HepG2 (cell line): ENCODE measurements around the gene GPX2. TPM values are rescaled to one million over a fixed set of nuclear protein-coding genes. Genes with fewer than 3 reads are reported as not detected.

Experiments used
- ATAC-seq: fragments of 200-7000 bp; cut with Tn5 transposase; 3 replicates; pipeline ENCODE4 v1.9.1; 2020; ENCODE audit warnings: mild to moderate bottlenecking, moderate library complexity
- BruUV-seq: library from RNA; stranded (reverse); fragments of 400-500 nt; replicated peaks from 2 replicates; lab custom pipeline; 2021; lab: Mats Ljungman, UMichigan
- CTCF ChIA-PET: fragments of 300-600 bp; formaldehyde crosslinking; extraction: SDS; loops from one replicate; lab custom pipeline; 2021; ENCODE audit warnings: low total read pairs, inconsistent platforms, low intra/inter-chr PET ratio; lab: Yijun Ruan, JAX
- POLR2A ChIA-PET: fragments of 350-600 bp; sonication (Branson Sonifier 250); formaldehyde crosslinking; loops from one replicate; lab custom pipeline; 2020; ENCODE audit warnings: antibody characterized with exemption, inconsistent platforms; lab: Yijun Ruan, JAX
- DNase-seq: peaks from one replicate; pipeline ENCODE4 v3.0.0-alpha.2; 2015; ENCODE audit warnings: low spot score
- FAIRE-seq: peaks from 3 replicates; lab custom pipeline; 2011; peaks lifted over from hg19 to GRCh38; lab: Jason Lieb, UNC
- H2AFZ ChIP-seq: one replicate; pipeline ENCODE4 v1.6.1; 2011; ENCODE audit warnings: low read length, inconsistent platforms
- H3K27ac ChIP-seq: fragments of 300-600 bp; 3 replicates; pipeline ENCODE4 v1.8.0; 2011; ENCODE audit warnings: mixed run types, mild to moderate bottlenecking, mixed read lengths, low read length, inconsistent platforms; ENCODE audit not compliant: insufficient read depth; ENCODE audit errors: extremely low read length
- H3K27me3 ChIP-seq, 2 experiments: fragments of 200-600 bp in 1 of 2; 2 replicates in 1 of 2; 3 replicates in 1 of 2; pipeline versions ENCODE4 v1.6.0 to v1.8.0; 2011; ENCODE audit warnings: low read length in 2 of 2, mild to moderate bottlenecking in 2 of 2, moderate library complexity in 2 of 2, inconsistent platforms in 1 of 2; ENCODE audit not compliant: insufficient read depth in 2 of 2, control insufficient read depth in 1 of 2
- H3K36me3 ChIP-seq, 2 experiments: fragments of 200-600 bp in 1 of 2; replicated peaks in 1 of 2; 2 replicates in 1 of 2; 3 replicates in 1 of 2; pipeline versions ENCODE4 v1.5.1 to v1.8.0; 2011; ENCODE audit warnings: low read length in 2 of 2, inconsistent platforms in 1 of 2; ENCODE audit not compliant: insufficient read depth in 2 of 2, control insufficient read depth in 1 of 2
- H3K4me1 ChIP-seq: 2 replicates; pipeline ENCODE4 v1.5.1; 2012; ENCODE audit warnings: low read length, inconsistent platforms; ENCODE audit not compliant: insufficient read depth
- H3K4me2 ChIP-seq: 2 replicates; pipeline ENCODE4 v1.6.0; 2011; ENCODE audit warnings: low read depth, low read length, inconsistent platforms
- H3K4me3 ChIP-seq, 3 experiments: fragments of 200-600 bp in 1 of 3; sonication (generic), shearing (Covaris generic) in 1 of 3; replicated peaks in 1 of 3; 2 replicates each; pipeline ENCODE4 v1.5.1; 2011 to 2016; ENCODE audit warnings: low read length in 3 of 3, inconsistent platforms in 2 of 3, low read depth in 2 of 3, mild to moderate bottlenecking in 2 of 3, control low read depth in 1 of 3, mixed read lengths in 1 of 3; ENCODE audit not compliant: insufficient read depth in 1 of 3
- H3K79me2 ChIP-seq: one replicate; pipeline ENCODE4 v1.6.1; 2011; ENCODE audit warnings: low read length, inconsistent platforms; ENCODE audit not compliant: insufficient read depth
- H3K9ac ChIP-seq: 2 replicates; pipeline ENCODE4 v1.6.0; 2011; ENCODE audit warnings: mild to moderate bottlenecking, low read depth, low read length, inconsistent platforms; ENCODE audit not compliant: insufficient read depth
- H3K9me3 ChIP-seq: 2 replicates; pipeline ENCODE4 v1.5.1; 2012; ENCODE audit warnings: mild to moderate bottlenecking, low read length
- H4K20me1 ChIP-seq: 2 replicates; pipeline ENCODE4 v1.6.0; 2011; ENCODE audit warnings: inconsistent platforms, mild to moderate bottlenecking, low read length, moderate library complexity; ENCODE audit not compliant: insufficient read depth
- LRRFIP1 ChIP-seq: sonication (generic); formaldehyde crosslinking; conservative IDR thresholded peaks from 2 replicates; pipeline ENCODE4 v1.4.0; 2020; ENCODE audit warnings: missing genetic modification reagents
- RELA ChIP-seq: sonication (generic); formaldehyde crosslinking; IDR thresholded peaks from 2 replicates; pipeline ENCODE4 v1.4.0; 2020; ENCODE audit warnings: missing genetic modification reagents
- THYN1 ChIP-seq: sonication (generic); formaldehyde crosslinking; IDR thresholded peaks from 2 replicates; pipeline ENCODE4 v1.8.1; 2023; ENCODE audit warnings: low read depth, mild to moderate bottlenecking, moderate library complexity, missing genetic modification reagents, borderline replicate concordance
- WGBS: methylation state at CpG from one replicate; pipeline ENCODE4 v1.1.6; 2017; ENCODE audit warnings: low lambda C conversion rate; 5-methylcytosine and 5-hydroxymethylcytosine counted together
- in situ Hi-C: cut with HindIII; loops from 2 replicates; pipeline ENCODE4 v1.10.0; 2017; ENCODE audit warnings: low pct_unique_long_range_greater_than_20kb; ENCODE audit not compliant: extremely low pct_ligation_motif_present
- intact Hi-C: fragments of 100-400 bp; cut with micrococcal nuclease; formaldehyde crosslinking; loops from one replicate; pipeline ENCODE4 v1.10.0; 2022; ENCODE audit not compliant: unreplicated experiment
- polyA plus RNA-seq, 8 experiments: library from polyadenylated mRNA; depleted of rRNA in 3 of 8; stranded (reverse) in 7 of 8; unstranded in 1 of 8; fragments of >200 nt; fragmentation: Illumina TruSeq in 4 of 8; extraction: Trizol in 4 of 8; gene quantifications; 2 replicates each; pipeline versions ENCODE4 v1.2.1 to v1.2.3, GENCODE V29; 2011 to 2016; ENCODE audit warnings: low read depth in 4 of 8, missing spikeins in 1 of 8, mixed read lengths in 1 of 8; ENCODE audit not compliant: insufficient read depth in 1 of 8
- total RNA-seq, 5 experiments: library from RNA; depleted of rRNA; stranded (reverse); fragments of >200 nt; fragmentation: Illumina TruSeq; extraction: Trizol; gene quantifications; 2 replicates each; pipeline ENCODE4 v1.2.3, GENCODE V29; 2016; ENCODE audit warnings: low read depth in 1 of 5

GPX2 gene
- total and polyA plus RNA-seq, 2 of the 13 experiments (the other 11 are each of a cell fraction or from before 2014, with no cell fraction given): 526 to 674 TPM

DNA sequence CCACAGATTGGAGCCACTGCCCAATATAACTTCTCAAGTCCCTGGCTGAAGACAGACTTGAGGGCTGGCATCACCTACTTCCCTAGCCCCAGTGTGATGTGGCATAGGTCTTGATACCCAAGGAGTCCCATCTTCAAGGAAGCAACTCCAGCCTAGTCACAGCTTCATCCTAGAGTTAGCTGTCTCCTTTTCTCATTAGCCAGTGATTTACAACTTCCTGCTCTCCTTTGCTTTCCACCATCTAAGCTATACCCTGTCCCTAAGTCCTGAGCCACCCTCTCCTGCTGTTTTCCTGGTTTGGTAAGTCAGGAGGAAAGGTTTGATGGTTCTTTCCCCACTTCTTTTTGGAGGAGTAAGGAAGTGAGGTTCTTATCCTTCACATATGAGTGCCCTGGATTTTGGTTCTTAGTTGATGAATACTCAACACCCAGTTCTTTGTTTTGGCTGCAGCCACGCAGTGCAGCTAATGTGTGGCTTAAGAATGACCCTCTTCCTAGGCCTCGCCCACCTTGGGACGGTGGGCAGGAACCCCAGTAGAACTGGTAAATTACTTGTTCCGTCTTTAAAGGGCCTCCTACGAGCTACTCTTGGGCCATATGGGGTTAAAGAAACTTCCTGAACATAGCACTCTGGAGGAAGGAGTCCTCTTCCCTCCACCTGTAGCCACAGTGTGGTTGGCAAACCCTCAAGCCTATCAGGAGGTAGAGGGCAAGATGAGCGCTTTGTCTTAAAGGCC, 3.9 kb upstream of the GPX2 start:
- intact Hi-C loops: no loop called here
- POLR2A ChIA-PET: no interaction called here
- ATAC-seq: no peak
- no peaks in the 10 kb centered on the region for H3K9me3 ChIP-seq
- DNase-seq: no peak
- peaks cover 0 to 5% of the 10 kb centered on the region in 2 experiments; a peak in 1 of 5 replicates for H3K36me3 ChIP-seq
- no peak overlapping the region for H3K9ac ChIP-seq
- no peak for TF ChIP-seq LRRFIP1
- no peak for TF ChIP-seq RELA (CRISPR knock-in tag)
- TF ChIP-seq THYN1 (CRISPR knock-in tag): no peak
- peaks cover 13% of the 10 kb centered on the region for H3K79me2 ChIP-seq
- no peak overlapping the region for H3K4me3 ChIP-seq
- 98% methylated on average over 5 of the region's 6 CpGs for WGBS
- no peak overlapping the region for H2AFZ ChIP-seq
- H3K27ac ChIP-seq: no peak overlapping the region
- H3K27me3 ChIP-seq: no peaks in the 10 kb centered on the region; a peak in 1 of 5 replicates
- peaks cover 79% of the 10 kb centered on the region for H3K4me1 ChIP-seq
- in situ Hi-C loops: no loop called here
- no peaks in the 10 kb centered on the region for H4K20me1 ChIP-seq
- CTCF ChIA-PET: no interaction called here
- no peak overlapping the region for H3K4me2 ChIP-seq
- BruUV-seq: no TSS peak
- no peak for FAIRE-seq
